HepG2 (cell line): ENCODE results near the gene TUBB4A. TPM values are rescaled to one million over a fixed set of nuclear protein-coding genes. Genes with fewer than 3 reads are reported as not detected.

Experiments used
- HINFP ChIP-seq: sonication (generic); formaldehyde crosslinking; IDR thresholded peaks from 2 replicates; pipeline ENCODE4 v1.4.0; 2020; ENCODE audit warnings: low read depth, mild to moderate bottlenecking, missing genetic modification reagents
- KLF11 ChIP-seq: IDR thresholded peaks from 2 replicates; pipeline ENCODE4 v1.6.1; 2016; ENCODE audit warnings: missing compliant biosample characterization
- KMT2B ChIP-seq: IDR thresholded peaks from 2 replicates; pipeline ENCODE4 v1.6.1; 2016; ENCODE audit warnings: missing genetic modification reagents, missing compliant biosample characterization
- NFE2L1 ChIP-seq: sonication (generic); formaldehyde crosslinking; IDR thresholded peaks from 2 replicates; pipeline ENCODE4 v1.4.0; 2020; ENCODE audit warnings: missing genetic modification reagents, mild to moderate bottlenecking, borderline replicate concordance
- PHF21A ChIP-seq: sonication (generic); formaldehyde crosslinking; IDR thresholded peaks from 2 replicates; pipeline ENCODE4 v1.5.0; 2020; ENCODE audit warnings: mild to moderate bottlenecking, missing genetic modification reagents
- RAD21 ChIP-seq: fragments of 450-650 bp; formaldehyde crosslinking; IDR thresholded peaks from 2 replicates; pipeline ENCODE4 v1.5.0; 2020; ENCODE audit warnings: mild to moderate bottlenecking
- SMAD9 ChIP-seq: sonication (generic); formaldehyde crosslinking; IDR thresholded peaks from 2 replicates; pipeline ENCODE4 v1.5.1; 2020; ENCODE audit warnings: mild to moderate bottlenecking, missing genetic modification reagents
- SMYD3 ChIP-seq: sonication (generic); formaldehyde crosslinking; IDR thresholded peaks from 2 replicates; pipeline ENCODE4 v1.8.1; 2023; ENCODE audit warnings: mild to moderate bottlenecking, missing genetic modification reagents
- TFDP2 ChIP-seq: sonication (generic); formaldehyde crosslinking; IDR thresholded peaks from 2 replicates; pipeline ENCODE4 v1.4.0; 2020; ENCODE audit warnings: missing genetic modification reagents
- U2AF2 ChIP-seq: fragments of 200-400 bp; formaldehyde crosslinking; IDR thresholded peaks from 2 replicates; pipeline ENCODE4 v1.6.1; 2017; ENCODE audit warnings: low read depth, mild to moderate bottlenecking, low read length
- YEATS2 ChIP-seq: sonication (generic); formaldehyde crosslinking; IDR thresholded peaks from 2 replicates; pipeline ENCODE4 v1.4.0; 2020; ENCODE audit warnings: missing genetic modification reagents, borderline replicate concordance
- ZFYVE20 ChIP-seq: sonication (generic); formaldehyde crosslinking; IDR thresholded peaks from 2 replicates; pipeline ENCODE4 v1.8.0; 2023; ENCODE audit warnings: low read depth, mild to moderate bottlenecking, moderate library complexity, missing genetic modification reagents, borderline replicate concordance
- ZGPAT ChIP-seq: IDR thresholded peaks from 2 replicates; pipeline ENCODE4 v1.6.1; 2016; ENCODE audit warnings: mild to moderate bottlenecking
- ZNF101 ChIP-seq: sonication (generic); formaldehyde crosslinking; IDR thresholded peaks from 2 replicates; pipeline ENCODE4 v1.4.0; 2020; ENCODE audit warnings: mild to moderate bottlenecking, low read depth, missing genetic modification reagents, borderline replicate concordance
- ZNF512B ChIP-seq: sonication (generic); formaldehyde crosslinking; IDR thresholded peaks from 2 replicates; pipeline ENCODE4 v1.5.1; 2020; ENCODE audit warnings: missing genetic modification reagents, mild to moderate bottlenecking, borderline replicate concordance
- ZNF597 ChIP-seq: sonication (generic); formaldehyde crosslinking; IDR thresholded peaks from 2 replicates; pipeline ENCODE4 v1.5.0; 2020; ENCODE audit warnings: missing genetic modification reagents
- ZNF652 ChIP-seq: IDR thresholded peaks from 2 replicates; pipeline ENCODE4 v1.6.1; 2016; ENCODE audit warnings: low read depth, borderline replicate concordance
- ZNF761 ChIP-seq: sonication (generic); formaldehyde crosslinking; conservative IDR thresholded peaks from 2 replicates; pipeline ENCODE4 v1.4.0; 2020; ENCODE audit warnings: mild to moderate bottlenecking, missing genetic modification reagents
- ZNF772 ChIP-seq: sonication (generic); formaldehyde crosslinking; IDR thresholded peaks from 2 replicates; pipeline ENCODE4 v1.5.0; 2020; ENCODE audit warnings: mild to moderate bottlenecking, missing genetic modification reagents
- ZNF788 ChIP-seq: sonication (generic); formaldehyde crosslinking; IDR thresholded peaks from 2 replicates; pipeline ENCODE4 v1.5.0; 2020; ENCODE audit warnings: mild to moderate bottlenecking, missing genetic modification reagents, borderline replicate concordance
- ZNF841 ChIP-seq: sonication (generic); formaldehyde crosslinking; IDR thresholded peaks from 2 replicates; pipeline ENCODE4 v1.8.1; 2023; ENCODE audit warnings: missing genetic modification reagents, borderline replicate concordance
- ZNF891 ChIP-seq: sonication (generic); formaldehyde crosslinking; IDR thresholded peaks from 2 replicates; pipeline ENCODE4 v1.5.0; 2020; ENCODE audit warnings: mild to moderate bottlenecking, missing genetic modification reagents
- polyA plus RNA-seq, 8 experiments: library from polyadenylated mRNA; depleted of rRNA in 3 of 8; stranded (reverse) in 7 of 8; unstranded in 1 of 8; fragments of >200 nt; fragmentation: Illumina TruSeq in 4 of 8; extraction: Trizol in 4 of 8; gene quantifications; 2 replicates each; pipeline versions ENCODE4 v1.2.1 to v1.2.3, GENCODE V29; 2011 to 2016; ENCODE audit warnings: low read depth in 4 of 8, missing spikeins in 1 of 8, mixed read lengths in 1 of 8; ENCODE audit not compliant: insufficient read depth in 1 of 8
- total RNA-seq, 5 experiments: library from RNA; depleted of rRNA; stranded (reverse); fragments of >200 nt; fragmentation: Illumina TruSeq; extraction: Trizol; gene quantifications; 2 replicates each; pipeline ENCODE4 v1.2.3, GENCODE V29; 2016; ENCODE audit warnings: low read depth in 1 of 5

The TUBB4A gene
- total and polyA plus RNA-seq, 2 of the 13 experiments (the other 11 are each of a cell fraction or from before 2014, with no cell fraction given) = not detected

- TF ChIP-seq ZNF512B (CRISPR knock-in tag) (no peak), ZGPAT (0 out of 2 replicates have a peak, but pooled peaks have one; percentile 30), ZNF841 (no peak), ZNF891 (CRISPR knock-in tag) (no peak; the same call in 1 of the 2 replicates), NFE2L1 (CRISPR knock-in tag) (peak; percentile 79; the same call in 1 of the 2 replicates), ZNF652 (CRISPR knock-in tag) (no peak), ZNF772 (CRISPR knock-in tag) (peak; percentile 56; the same call in 1 of the 2 replicates), RAD21 (no peak), YEATS2 (CRISPR knock-in tag) (peak; percentile 60; the same call in 1 of the 2 replicates), ZNF101 (CRISPR knock-in tag) (no peak), U2AF2 (no peak), HINFP (no peak), PHF21A (no peak), KMT2B (CRISPR knock-in tag) (no peak), ZNF761 (no peak), SMAD9 (no peak), ZNF597 (CRISPR knock-in tag) (no peak), ZNF788 (CRISPR knock-in tag) (peak; percentile 40; the same call in 1 of the 2 replicates), ZFYVE20 (no peak), KLF11 (CRISPR knock-in tag) (no peak), SMYD3 (no peak), TFDP2 (CRISPR knock-in tag) (no peak)
Observed at GRCh38 chr19:6530386-6531162, 28.5 kb upstream of the TUBB4A start, which contains the start of gene TNFSF9 (continued).
